Stimulated activated CD8-positive, alpha-beta memory T cell treated with anti-CD3 and anti-CD28 coated beads, Interleukin-4, amount 100 ng/mL, for 1 hour (primary cell): Measurements from ENCODE around the gene GTF3C1.

ENCODE experiments used
- DNase-seq, 2 donors: peaks; one replicate each; pipeline ENCODE4 v3.0.0-alpha.2; 2020; ENCODE audit warnings: low read depth in 2 of 2, low spot score in 1 of 2

The GTF3C1 gene

DNA sequence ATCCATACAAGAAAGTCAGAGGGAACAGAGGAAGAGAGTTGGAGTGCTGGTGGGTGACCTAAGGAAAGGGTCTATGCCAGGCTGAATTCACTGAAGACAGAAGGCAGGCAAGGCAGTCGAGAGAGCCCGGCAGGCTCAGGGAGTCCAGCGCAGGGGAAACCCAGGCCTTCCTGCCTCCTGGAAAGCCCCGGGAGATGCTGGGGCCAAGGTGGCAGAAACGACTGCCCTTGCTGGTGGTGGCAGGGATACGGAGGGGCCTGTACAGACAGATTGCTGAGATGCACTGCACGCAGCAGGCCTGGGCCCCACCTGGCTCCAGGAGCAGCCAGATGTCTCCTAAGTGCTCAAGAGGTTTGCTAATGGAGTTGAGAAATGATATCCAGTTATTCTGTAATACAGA is 59.8 kb downstream of the GTF3C1 start:
- no peak for DNase-seq

DNA sequence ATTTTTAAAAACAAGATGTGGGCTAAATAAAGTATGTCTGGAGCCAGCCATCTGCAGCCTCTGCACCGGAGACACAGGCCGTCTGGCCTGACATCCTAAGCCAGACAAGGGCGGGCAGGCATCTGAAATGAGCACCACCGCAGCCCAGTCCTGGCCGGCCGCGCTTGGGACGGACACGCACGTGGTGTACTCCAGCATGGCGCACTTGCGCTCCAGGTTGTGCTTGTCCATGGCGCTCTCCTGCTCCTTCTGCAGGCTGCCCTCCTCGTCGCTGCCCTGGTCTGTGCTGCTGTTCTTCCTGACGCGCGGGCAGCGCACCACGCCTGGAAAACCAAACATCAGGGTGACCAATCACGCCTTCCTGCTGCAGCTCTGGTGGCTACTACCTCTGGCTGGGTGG is 60.3 kb downstream of the GTF3C1 start:
- no peak for DNase-seq

GRCh38 chr16:27486760-27487159 is 63.0 kb downstream of the GTF3C1 start:
- DNase-seq = no peak

- no peak for DNase-seq
Observed at GRCh38 chr16:27486344-27486743, 63.4 kb downstream of the GTF3C1 start.

- no peak for DNase-seq
Observed at GRCh38 chr16:27485811-27486210, 63.9 kb downstream of the GTF3C1 start.

DNA sequence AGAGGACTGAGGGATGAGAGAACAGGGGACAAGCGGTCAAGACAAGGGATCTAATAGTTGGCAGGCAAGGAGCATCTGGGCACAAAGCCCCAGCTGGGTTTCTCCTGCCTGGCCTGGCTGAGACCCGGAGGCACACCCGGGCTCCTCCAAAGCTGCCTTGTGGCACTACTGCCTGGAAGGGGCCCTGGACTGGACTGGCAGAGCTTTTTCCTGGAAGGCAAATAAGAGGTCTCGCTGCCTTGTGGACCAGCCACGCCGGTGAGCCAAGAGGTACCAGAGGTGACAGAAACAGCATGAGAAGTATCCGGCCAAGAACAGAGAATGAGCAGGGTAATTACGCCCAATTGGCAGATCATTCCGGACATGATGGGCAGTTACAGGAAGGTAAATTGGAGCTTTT is 64.6 kb downstream of the GTF3C1 start:
- DNase-seq = no peak

- no peak for DNase-seq
Observed at GRCh38 chr16:27483624-27484023, 66.1 kb downstream of the GTF3C1 start.

DNA sequence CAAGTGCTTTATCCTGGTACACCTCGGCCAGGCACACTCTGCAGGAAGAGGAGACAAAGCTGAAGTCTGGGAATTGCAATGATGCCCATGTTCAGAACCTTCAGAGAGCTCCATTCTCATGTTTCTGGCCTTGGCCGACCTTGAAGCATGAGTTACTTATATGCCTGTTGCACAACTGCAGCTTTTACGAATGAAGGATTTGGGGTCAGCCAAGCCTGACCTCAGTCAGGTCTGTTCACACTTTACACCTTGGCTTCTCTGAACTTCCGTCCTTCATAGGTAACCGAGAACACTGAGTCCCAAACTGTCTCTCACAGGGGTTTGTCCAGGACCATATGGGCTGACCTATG is 66.7 kb downstream of the GTF3C1 start:
- no peak for DNase-seq

DNA sequence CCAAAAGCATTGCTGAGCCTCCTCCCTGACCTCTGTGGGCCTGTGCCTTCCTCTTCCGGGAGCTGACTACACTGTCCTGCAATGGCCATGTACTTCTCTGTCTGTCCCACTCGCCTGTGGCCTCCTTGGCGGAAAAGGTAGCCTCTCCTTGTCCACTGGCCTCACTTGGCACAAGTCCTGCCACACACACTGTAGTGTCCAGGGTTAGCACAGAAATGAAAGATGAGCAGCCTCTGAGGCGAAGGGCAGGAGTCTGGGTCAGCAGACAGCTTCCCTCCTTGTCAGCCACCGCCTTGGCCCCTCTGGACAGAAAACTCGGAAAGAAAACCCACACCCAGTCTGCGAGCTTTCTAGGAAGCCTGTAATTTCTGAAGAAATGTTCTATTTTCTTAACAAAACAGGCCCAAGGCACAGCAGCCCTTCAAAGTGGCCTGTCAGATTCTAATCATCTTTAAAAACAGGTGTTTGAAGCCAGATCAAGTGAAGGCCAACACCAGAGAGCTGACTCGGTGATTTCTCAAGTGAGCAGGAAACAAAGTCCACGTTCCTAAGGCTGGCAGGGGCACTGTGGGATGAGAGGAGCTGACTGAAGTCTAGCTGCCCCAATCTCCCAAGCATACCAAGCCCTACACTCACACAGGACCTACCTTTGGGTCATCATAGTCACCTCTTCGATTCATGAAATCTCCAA is 67.2 kb downstream of the GTF3C1 start:
- DNase-seq = no peak

- no peak for DNase-seq
Observed at GRCh38 chr16:27481282-27481934, 68.3 kb downstream of the GTF3C1 start.

DNA sequence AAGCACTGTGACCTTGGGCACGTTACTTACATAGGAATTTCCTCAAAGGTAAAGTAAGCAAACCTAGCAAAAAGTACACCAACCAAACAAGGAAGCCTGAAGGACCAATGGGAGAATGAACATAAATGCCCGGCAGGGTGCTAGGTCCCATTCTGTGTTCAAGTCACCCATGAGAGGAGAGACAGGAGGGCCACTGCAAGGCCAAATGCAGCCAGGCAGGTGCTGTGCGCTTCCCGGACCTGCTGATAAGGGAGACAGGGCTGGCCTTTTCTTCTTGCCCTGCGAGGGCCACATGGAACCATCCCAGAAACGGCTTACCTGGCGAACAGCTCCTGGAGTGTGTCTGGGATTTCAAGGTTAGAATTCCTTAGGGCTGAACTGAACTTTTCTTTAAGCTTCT is 69.0 kb downstream of the GTF3C1 start:
- DNase-seq = no peak

DNA sequence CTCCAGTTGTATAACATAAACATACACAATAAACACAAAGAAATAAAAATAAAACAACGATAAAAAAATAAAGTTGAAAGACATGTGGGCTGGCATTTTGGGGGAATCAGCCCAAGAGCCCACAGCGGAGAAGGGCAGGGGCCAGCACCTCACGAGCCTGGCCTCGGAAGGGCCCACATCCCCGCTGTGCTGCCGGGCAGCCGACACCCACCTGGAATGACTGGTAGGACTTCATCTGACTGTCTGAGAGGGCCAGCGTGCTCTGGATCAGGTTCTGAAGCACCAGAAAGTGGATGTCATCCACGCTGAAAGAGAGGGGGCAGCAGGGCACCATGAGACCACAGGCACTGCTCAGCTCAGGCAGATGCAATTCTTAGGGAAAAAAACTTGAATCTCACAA is 73.5 kb downstream of the GTF3C1 start:
- no peak for DNase-seq

DNA sequence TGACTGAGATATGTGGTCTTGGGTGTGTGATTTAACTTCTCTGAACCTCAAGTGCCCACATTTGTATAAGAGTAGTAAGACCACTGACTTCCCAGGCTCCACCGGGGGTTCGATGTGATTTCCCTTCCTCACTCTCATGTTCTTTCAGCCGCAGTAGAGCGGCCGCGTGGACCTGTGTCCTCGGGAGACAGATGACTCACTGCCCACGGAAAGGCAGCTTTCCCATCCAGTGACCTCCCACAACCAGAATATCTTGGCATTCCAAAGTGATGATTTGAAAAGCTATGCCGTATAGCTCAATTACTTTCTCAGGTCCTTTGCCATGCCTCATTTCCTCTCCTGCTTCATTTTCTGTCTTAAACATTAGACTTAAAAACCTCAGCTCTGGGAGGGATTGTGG is 74.2 kb downstream of the GTF3C1 start:
- DNase-seq = no peak

- DNase-seq = no peak
Observed at GRCh38 chr16:27474921-27475320, 74.8 kb downstream of the GTF3C1 start.

DNA sequence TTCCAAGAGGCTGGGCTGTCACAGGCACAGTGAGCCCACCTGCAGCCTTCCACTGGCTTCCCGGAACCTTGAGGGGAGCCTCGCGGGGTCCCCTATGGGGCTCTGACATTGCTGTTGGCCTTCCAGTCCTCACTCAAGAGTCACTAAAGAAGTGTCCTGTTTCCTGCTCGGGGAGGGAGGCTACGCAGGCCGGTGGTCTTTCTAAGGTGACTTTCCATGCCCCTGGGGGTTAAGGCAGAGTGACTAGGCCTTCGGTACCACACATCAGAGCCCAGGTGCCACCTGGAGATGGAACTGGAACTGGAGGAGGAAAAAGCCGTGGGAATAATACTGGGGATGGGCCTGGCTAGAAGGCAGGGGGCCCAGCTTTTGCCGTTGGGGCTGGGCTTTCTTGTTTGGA is 75.7 kb downstream of the GTF3C1 start:
- no peak for DNase-seq

DNA sequence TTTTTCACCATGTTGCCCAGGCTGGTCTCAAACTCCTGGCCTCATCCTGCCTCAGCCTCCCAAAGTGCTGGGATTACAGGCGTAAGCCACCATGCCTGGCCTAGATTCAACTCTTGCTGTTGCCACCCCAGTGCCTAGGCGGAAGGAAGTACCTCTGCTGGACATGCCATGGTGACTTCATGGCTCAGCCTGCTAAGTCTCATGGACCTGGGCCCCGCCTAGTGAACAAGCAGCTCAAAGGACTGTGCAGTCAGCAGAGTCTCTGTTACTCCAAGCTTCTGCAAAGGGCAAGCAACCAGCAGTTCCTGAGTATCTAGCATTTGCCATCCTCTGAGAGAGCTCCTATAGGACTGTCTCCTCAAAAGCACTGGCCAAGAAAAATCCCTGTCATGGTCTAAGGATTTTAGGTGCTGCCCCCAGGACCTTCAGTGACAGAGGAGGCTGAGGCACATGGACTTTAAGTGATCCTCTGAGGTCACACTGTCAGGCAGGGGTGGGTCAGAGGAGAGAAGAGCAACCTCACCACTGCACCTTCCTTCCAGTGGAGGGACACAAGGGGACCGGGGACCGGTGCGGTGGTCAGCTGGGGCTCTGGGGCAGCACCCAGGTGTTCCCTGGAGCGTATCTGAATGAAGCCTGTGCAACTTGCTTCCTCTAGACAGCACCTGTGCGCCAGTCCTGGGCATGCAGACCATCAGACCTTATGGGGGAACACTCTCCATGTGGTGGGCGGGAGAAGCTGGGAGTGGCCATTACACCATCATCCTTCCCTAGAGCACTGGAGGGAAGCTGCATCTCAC is 76.4 kb downstream of the GTF3C1 start:
- no peak for DNase-seq

DNA sequence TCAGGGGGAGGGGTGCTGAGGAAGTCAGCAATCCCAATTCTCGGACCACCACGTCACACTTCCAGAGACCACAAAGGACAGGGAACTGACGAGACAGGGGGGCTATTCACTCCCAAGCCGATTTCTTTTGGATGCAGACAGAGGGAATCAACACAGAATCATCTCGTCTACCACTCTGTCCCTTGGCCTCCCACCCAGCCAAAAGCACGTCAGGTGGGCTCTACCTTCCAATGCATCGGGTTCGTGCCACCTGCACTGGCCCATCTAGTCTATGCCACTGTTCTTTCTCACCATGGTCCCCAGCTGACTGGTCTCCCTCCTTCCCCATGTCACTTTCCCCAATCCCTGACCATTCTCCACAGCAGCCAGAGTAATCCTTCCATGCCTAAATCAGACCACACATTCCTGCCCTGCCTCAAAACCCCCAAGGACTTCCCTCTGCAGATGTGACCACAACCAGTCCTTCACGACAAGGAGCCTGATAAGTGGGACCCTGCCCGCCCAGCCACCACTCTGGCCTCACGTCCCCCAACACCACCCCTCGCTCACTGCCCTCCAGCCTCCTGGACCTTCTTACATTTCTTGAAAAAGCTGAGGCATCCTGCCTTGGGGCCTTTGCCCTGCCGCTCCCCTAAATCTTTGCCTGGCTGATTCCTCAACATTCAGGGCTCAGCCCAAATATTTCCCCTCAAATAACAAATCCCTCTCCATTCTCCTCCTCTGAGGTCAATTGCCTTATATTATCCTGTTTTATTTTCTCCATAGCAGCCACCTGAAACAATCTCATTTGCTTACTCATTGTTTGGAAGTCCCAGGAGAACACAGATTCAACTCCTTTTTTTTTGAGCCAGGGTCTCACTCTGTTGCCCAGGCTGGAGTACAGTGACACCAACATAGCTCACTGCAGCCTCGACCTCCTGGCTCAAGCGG is 77.4 kb downstream of the GTF3C1 start:
- DNase-seq = no peak

GRCh38 chr16:27471661-27472060 is 78.1 kb downstream of the GTF3C1 start:
- DNase-seq = no peak

DNA sequence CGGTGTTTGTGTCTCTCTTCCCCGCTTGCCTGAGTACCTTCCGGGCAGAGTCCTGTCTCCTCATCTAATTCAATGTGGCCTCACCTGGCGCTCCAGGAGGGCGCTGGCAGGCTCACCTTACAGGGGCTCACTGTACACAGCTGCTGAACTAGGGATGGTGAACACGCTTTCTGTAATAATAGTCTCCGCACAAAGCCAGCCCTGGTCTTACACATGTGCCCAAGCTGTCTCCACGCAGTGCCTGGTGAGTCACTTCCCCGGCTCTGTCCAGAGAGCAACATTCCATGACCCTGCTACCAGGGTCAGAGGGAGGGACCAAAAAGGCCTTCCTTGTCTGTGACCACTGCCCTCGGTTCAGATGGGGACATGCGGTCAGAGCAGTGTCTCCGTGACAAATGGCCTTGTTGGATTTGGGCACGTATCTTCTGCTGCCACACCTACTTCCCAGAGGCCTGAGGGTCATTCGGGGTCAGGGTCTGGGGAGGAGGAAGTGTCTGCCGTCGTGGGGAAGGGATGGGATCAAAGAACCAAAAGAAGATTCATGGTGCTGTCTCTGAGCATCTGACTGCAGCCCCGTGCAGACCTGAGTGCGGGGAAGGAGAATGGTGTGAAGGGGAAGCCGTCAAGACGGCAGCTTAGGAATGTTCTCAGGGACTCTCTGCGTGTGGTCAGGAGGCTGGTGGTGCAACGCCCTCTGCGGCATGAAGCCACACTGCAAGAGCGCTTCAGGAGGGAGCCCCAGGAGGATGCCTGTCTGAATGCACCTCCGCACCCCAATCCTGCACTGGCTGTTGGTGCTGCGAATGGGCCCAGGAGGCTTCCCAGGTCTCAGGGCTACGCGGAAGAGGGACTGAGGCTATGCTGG is 78.9 kb downstream of the GTF3C1 start:
- DNase-seq = no peak

GRCh38 chr16:27468941-27469531 is 80.7 kb downstream of the GTF3C1 start:
- DNase-seq = no peak
